Activated CD8-positive, alpha-beta memory T cell treated with anti-CD3 and anti-CD28 coated beads for 4 hours (primary cell): Measurements from ENCODE around the gene ACADL.
A peak's percentile ranks its signal among the peaks of the same experiment; 100 is the strongest.

Source experiments
- DNase-seq, 2 donors: peaks; one replicate each; pipeline ENCODE4 v3.0.0-alpha.2; 2020; ENCODE audit warnings: low read depth in 2 of 2

The ACADL gene

GRCh38 chr2:210170446-210171303 lies 54.6 kb downstream of the ACADL start:
- DNase-seq, result peak; percentile 94 to 96

GRCh38 chr2:210170196-210170445 lies 55.1 kb downstream of the ACADL start:
- DNase-seq, result no peak

GRCh38 chr2:210169516-210170195 lies 55.6 kb downstream of the ACADL start:
- DNase-seq, result no peak

- DNase-seq, result no peak
Observed at GRCh38 chr2:210167227-210167626, 58.0 kb downstream of the ACADL start.

- DNase-seq, result no peak
Observed at GRCh38 chr2:210162466-210163124, 62.7 kb downstream of the ACADL start.

- DNase-seq, result no peak
Observed at GRCh38 chr2:210159059-210159458, 66.2 kb downstream of the ACADL start.

GRCh38 chr2:210158236-210158635 lies 67.0 kb downstream of the ACADL start:
- DNase-seq, result no peak

GRCh38 chr2:210157526-210157925 lies 67.7 kb downstream of the ACADL start:
- no peak for DNase-seq

- DNase-seq, result no peak
Observed at GRCh38 chr2:210147614-210148013, 77.6 kb downstream of the ACADL start.
